Superior temporal gyrus (tissue), 1 donor: ENCODE results near the gene EXOG.

Experiments
- DNase-seq: peaks from one replicate; pipeline ENCODE4 v3.0.0-alpha.2; 2016; ENCODE audit errors: extremely low spot score

EXOG gene

GRCh38 chr3:38496131-38496910 lies at the start of gene EXOG:
Gene EXOG, plus strand, starts transcription at chr3:38496340. Its CDS starts 28 bp downstream, at chr3:38496368.
- DNase-seq: peak; percentile 93

- DNase-seq: no peak
Observed at GRCh38 chr3:38446812-38447211, 49.3 kb upstream of the EXOG start.

GRCh38 chr3:38450853-38451252 lies 45.3 kb upstream of the EXOG start:
- DNase-seq: no peak

GRCh38 chr3:38453075-38453912 lies 42.8 kb upstream of the EXOG start, which contains the start of gene ACVR2B:
Gene ACVR2B, plus strand, starts transcription at chr3:38453890. Its CDS starts 433 bp downstream, at chr3:38454323.
- DNase-seq: peak; percentile 83

- no peak for DNase-seq
Observed at GRCh38 chr3:38453913-38454177, 42.3 kb upstream of the EXOG start.

- no peak for DNase-seq
Observed at GRCh38 chr3:38454178-38454883, 41.8 kb upstream of the EXOG start.

- DNase-seq: no peak
Observed at GRCh38 chr3:38454884-38455638, 41.1 kb upstream of the EXOG start.

- peak; percentile 40 for DNase-seq
Observed at GRCh38 chr3:38455639-38456430, 40.3 kb upstream of the EXOG start.

GRCh38 chr3:38457111-38458003 lies 38.8 kb upstream of the EXOG start:
- DNase-seq: no peak

- no peak for DNase-seq
Observed at GRCh38 chr3:38458796-38459498, 37.2 kb upstream of the EXOG start.

GRCh38 chr3:38459499-38460048 lies 36.6 kb upstream of the EXOG start:
- no peak for DNase-seq

- DNase-seq: peak; percentile 37
Observed at GRCh38 chr3:38460377-38461270, 35.5 kb upstream of the EXOG start.

GRCh38 chr3:38465588-38466154 lies 30.5 kb upstream of the EXOG start:
- DNase-seq: no peak

- no peak for DNase-seq
Observed at GRCh38 chr3:38468765-38469164, 27.4 kb upstream of the EXOG start.

GRCh38 chr3:38469852-38470251 lies 26.3 kb upstream of the EXOG start:
- DNase-seq: no peak

GRCh38 chr3:38471260-38471857 lies 24.8 kb upstream of the EXOG start:
- no peak for DNase-seq

GRCh38 chr3:38472342-38472741 lies 23.8 kb upstream of the EXOG start:
- DNase-seq: no peak
